Medulla oblongata (tissue), 1 donor: Measurements from ENCODE around the gene MMUT.
"Not testable (repeated sequence)": the region's sequence is repeated elsewhere in the genome, so short reads cannot be mapped to it uniquely, and the experiment has no call there.

Experiments
- DNase-seq: peaks from one replicate; pipeline ENCODE4 v3.0.0-alpha.2; 2015; ENCODE audit errors: extremely low spot score

Gene MMUT

GRCh38 chr6:49462927-49463611 lies at the start of gene MMUT, which contains the start of gene CENPQ:
Gene MMUT (minus strand): TSS chr6:49463253. CDS start chr6:49459466, 3,787 bp downstream.
Gene CENPQ (plus strand): TSS chr6:49463370. CDS start chr6:49470177, 6,807 bp downstream.
- peak; percentile 98 for DNase-seq

DNA sequence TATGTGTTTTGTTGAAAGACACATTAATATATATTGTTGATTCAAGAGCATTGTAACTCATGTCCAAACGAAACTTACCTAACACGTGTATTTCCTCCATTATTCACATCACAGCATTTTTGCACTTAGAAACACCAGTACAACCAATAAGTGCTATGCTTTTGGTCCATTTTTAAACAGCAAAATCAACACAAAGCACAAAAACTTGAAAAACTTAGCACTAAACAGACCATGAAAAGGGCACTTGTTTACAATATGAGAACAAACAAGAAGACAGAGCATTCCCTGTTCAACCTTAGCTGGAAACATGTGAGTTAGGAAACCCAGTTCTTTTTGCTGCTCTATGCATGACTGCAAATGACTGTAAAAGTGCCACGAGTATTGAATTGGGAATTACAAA lies 46.3 kb upstream of the MMUT start:
- DNase-seq = no peak

DNA sequence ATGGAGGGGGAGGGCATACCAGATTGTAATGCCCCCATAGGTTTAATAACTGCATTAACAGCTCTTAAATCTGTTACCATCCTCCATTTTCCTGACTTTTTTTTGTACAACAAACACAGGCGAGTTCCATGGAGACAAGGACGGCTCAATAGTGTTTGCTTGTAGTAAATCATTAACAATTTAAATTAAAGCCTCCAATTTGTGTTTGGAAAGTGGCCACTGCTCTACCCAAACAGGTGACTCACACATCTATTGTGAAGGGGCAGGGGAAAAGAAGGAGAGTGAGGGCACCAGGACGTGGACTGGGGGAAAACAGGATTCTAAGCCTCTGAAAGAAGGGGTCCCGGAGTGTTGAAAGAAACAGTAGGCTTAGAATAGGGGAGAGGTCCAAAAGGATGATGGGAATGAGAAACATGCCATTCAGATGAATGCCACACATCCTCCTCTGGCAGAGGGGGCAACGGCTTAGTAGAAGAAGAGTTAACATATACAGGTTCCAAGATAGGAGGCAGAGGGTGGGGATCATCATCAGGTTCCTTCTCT lies 43.6 kb upstream of the MMUT start:
- no peak for DNase-seq

GRCh38 chr6:49504666-49505065 lies 41.6 kb upstream of the MMUT start:
- DNase-seq = no peak

- no peak for DNase-seq
Observed at GRCh38 chr6:49499623-49500022, 36.6 kb upstream of the MMUT start, which contains the start of gene GLYATL3. Gene GLYATL3 (plus strand): TSS chr6:49499923. CDS start chr6:49511991, 12,068 bp downstream.

DNA sequence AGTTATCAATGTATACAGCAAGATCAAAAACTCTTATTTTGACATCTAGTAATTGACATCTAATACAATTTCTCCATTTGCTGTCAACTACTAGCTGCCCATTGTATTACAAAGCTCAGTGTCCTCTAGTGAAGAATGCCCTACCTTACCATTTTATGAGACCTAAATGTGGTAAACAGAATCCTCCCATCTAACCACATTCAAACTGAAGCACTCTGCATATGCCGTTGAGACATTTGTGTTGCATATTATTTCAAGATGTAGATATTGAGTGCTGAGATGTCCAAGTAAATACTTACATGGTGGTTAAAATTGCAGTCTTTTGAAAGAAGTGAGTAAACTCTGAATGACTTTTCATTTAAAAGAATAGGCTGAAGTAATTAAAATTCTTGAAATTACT lies 36.1 kb upstream of the MMUT start:
- DNase-seq = no peak

- DNase-seq = no peak
Observed at GRCh38 chr6:49497304-49497703, 34.3 kb upstream of the MMUT start.

GRCh38 chr6:49490633-49491032 lies 27.6 kb upstream of the MMUT start:
- no peak for DNase-seq

DNA sequence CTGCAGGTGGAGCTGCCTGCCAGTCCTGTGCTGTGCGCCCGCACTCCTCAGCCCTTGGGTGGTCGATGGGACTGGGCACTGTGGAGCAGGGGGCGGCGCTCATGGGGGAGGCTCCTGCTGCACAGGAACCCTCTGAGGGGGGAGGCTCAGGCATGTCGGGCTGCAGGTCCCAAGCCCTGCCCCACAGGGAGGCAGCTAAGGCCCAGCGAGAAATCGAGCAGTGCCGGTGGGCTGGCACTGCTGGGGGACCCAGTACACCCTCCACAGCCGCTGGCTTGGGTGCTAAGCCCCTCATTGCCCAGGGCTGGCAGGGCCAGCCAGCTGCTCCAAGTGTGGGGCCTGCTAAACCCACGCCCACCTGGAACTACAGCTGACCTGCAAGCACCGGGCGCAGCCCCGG lies 20.3 kb upstream of the MMUT start:
- DNase-seq = not testable (repeated sequence)

DNA sequence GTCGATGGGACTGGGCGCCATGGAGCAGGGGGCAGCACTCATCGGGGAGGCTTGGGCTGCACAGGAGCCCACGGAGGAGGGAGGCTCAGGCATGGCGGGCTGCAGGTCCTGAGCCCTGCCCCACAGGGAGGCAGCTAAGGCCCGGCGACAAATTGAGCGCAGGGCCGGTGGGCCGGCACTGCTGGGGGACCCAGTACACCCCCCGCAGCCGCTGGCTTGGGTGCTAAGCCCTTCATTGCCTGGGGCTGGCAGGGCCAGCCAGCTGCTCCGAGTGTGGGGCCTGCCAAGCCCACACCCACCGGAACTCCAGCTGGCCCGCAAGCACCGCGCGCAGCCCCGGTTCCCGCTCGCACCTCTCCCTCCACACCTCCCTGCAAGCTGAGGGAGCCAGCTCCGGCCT lies 18.8 kb upstream of the MMUT start:
- DNase-seq = not testable (repeated sequence)

DNA sequence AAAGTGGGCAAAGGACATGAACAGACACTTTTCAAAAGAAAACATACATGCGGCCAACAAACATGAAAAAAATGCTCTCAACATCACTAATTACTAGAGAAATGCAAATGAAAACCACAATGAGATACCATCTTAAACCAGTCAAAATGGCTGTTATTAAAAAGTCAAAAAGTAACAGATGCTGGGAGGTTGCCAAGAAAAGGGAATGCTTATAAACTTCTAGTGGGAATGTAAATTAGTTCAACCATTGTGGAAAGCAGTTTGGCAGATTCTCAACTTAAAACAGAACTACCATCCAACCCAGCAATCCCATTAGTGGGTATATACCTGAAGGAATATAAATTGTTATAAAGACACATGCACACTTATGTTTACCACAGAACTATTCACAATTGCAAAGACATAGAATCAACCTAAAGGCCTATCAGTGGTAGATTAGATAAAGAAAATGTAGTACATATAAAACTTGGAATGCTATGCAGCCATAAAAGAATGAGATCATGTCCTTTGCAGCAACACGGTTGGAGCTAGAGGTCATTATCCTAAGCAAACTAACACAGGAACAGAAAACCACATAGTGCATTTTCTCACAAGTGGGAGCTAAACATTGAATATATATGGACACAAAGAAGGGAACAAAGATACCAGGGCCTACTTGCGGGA lies 16.4 kb upstream of the MMUT start:
- DNase-seq = no peak

GRCh38 chr6:49476564-49476963 lies 13.5 kb upstream of the MMUT start:
- DNase-seq = not testable (repeated sequence)

DNA sequence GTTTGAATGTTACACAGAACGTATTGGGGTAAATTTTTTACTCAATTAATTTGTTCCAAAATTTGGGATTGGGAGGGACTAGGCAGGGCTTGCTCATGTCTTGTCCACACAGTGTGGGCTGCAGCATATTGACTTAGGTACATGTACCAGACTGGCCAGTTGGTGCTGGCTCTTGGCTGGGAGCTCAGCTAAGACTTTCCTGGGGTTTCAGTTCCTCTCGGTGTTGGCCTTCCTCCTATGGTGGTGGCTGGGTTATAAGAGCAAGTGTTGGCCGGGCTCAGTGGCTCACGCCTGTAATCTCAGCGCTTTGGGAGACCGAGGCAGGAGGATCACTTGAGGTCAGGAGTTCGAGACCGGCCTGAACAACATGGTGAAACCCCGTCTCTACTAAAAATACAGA lies 5.0 kb upstream of the MMUT start:
- no peak for DNase-seq

- no peak for DNase-seq
Observed at GRCh38 chr6:49464691-49465090, 1.6 kb upstream of the MMUT start.

DNA sequence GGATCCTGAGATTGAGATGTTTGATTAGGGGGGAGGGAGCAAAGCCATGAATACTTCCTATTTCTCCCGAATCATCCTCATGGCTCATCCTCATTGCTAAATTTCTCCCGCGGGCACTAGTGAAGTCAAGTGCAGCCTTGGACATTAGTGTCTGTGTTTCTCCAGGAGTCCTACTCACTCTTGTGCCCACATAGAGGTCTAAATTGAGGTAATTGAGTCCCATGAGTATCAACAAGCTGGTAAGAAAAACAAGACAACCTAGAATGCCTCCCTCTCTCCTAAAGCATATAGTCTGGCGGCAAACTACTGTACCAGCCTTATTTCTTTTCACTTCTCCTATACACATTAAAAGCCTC lies 537 bp upstream of the MMUT start:
- DNase-seq = no peak

DNA sequence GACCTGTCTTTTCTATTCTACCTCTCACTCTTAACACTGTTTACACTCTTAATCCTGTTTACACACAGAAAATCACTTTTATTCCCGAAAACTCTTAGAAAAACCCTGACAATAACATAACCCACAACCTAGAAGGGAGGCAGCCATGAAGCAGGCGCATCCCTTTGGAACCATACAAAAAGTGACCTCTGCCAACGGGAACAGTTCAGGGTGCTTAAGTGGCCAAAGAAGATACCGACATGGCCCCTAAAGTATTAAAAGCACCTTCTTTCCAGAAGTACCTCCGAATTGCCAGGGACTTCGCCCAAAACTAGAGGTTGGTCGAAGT lies 490 bp downstream of the MMUT start:
- no peak for DNase-seq

- no peak for DNase-seq
Observed at GRCh38 chr6:49462071-49462470, 982 bp downstream of the MMUT start.

DNA sequence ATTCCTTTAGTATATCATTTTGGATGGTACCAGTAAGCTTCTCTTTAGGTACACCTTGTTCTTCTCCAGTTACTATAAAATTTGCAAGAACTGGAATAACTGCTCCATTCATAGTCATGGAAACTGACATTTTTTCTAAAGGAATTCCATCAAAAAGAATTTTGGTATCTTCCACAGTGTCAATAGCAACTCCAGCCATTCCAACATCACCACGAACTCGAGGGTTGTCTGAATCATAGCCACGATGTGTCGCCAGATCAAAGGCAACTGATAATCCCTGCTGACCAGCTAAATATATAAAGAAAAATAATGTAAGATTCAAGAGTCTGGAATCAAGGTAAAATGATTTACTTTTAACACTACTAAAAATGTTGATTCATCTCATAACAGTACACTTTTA lies 5.3 kb downstream of the MMUT start:
- DNase-seq = no peak

DNA sequence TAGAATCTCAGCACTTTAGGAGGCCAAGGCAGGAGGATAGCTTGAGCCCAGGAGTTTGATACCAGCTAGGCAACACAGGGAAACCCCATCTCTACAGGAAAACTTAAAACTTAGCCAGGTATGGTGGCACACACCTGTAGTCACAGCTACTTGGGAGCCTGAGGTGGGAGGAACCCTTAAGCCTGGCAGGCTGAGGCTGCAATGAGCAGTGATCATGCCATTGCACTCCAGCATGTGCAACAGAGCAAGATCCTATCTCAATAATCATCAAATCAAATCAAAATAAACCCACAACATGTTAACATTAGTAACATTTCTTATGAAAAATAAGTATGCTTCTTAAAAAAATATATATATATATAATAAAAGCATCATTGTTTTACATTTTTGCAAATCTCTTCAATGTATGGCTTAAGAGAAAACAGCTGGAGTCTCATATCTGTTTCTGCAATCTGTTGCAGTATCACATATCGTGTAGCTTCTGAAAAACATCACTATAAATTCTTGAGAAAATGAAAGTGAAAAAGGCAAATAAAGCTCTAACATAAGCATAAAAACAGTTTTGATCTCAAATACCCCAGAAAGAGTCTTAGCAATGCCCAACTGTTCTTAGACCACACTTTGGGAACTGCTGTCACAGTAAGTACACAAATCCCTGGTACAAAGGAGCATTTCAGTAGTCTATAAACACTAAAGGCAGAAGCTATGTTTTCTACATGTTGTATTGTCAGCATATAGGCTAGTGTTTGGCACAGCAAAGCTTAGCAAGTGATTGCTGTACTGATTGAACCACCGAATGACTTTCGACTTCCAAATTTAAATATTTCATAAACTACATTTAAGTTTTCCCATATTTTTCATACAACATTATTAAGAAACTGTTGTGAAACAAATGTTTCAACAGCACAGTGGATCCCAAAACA lies 8.0 kb downstream of the MMUT start:
- no peak for DNase-seq

DNA sequence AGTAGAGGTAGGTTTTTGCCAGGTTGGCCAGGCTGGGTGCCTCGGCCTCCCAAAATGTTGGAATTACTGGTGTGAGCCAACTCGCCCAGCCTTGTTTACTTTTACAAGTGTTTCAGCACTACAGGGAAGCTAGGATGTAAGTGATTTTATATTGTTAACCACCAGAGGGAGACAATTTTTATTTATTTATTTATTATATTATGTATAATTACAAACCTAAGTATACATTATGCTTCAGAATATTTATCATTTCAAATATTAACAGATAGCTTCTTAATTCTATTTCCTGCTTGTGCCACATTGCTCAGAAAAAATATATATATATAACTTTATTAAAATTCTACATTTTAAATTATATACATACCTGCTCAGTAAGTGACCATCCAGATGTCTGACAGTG lies 9.8 kb downstream of the MMUT start:
- no peak for DNase-seq

DNA sequence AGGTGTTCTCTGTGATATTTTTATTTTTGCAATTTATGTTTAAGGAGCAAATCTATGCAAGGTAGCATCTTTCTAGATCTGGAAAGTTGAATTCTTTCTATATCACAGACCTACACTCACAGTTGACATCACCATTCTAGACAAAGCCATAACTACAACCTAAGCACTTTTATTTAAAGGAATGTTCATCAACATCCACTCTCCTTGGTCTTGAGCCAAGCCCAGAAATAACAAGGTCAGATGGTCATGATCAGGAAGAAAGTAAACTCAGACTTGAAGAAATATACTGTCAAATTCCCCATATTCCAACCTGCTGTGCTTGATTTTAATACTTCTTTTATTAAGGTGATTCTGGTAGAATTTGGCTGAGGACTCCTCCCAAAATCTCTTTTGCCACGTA lies 32.2 kb downstream of the MMUT start:
- no peak for DNase-seq

GRCh38 chr6:49430187-49430586 lies 32.9 kb downstream of the MMUT start:
- DNase-seq = no peak
